K562 (cell line): ENCODE results near the gene PLEKHA8. TPM values are rescaled to one million over a fixed set of nuclear protein-coding genes. Genes with fewer than 3 reads are reported as not detected.

Experiments
- BRF2 ChIP-seq: IDR thresholded peaks from 3 replicates; pipeline ENCODE4 v1.6.1; 2011; ENCODE audit warnings: borderline replicate concordance, mild to moderate bottlenecking; ENCODE audit not compliant: insufficient read length, insufficient read depth
- CEBPZ ChIP-seq: fragments of 150-350 bp; IDR thresholded peaks from 2 replicates; pipeline ENCODE4 v1.6.1; 2014; ENCODE audit warnings: low read depth, mild to moderate bottlenecking, low read length, borderline replicate concordance
- DMBX1 ChIP-seq: fragments of 250-450 bp; sonication (Bioruptor Pico); IDR thresholded peaks from 2 replicates; pipeline ENCODE4 v1.8.0; 2022; ENCODE audit warnings: inconsistent platforms, mild to moderate bottlenecking, moderate library complexity, borderline replicate concordance
- ETV6 ChIP-seq, 3 experiments: fragments of 150-350 bp in 1 of 3; sonication (generic) in 1 of 3; formaldehyde crosslinking in 1 of 3; IDR thresholded peaks; 2 replicates each; pipeline versions ENCODE4 v1.6.1 to v1.8.0; 2014 to 2022; ENCODE audit warnings: borderline replicate concordance in 2 of 3, low read depth in 2 of 3, antibody characterized with exemption in 1 of 3, low read length in 1 of 3, mild to moderate bottlenecking in 1 of 3, missing genetic modification reagents in 1 of 3
- FOS ChIP-seq: IDR thresholded peaks from 3 replicates; pipeline ENCODE4 v1.6.1; 2011; ENCODE audit not compliant: insufficient read length; ENCODE audit errors: extremely low read depth
- FOXJ2 ChIP-seq: fragments of 200-800 bp; sonication (Bioruptor generic); IDR thresholded peaks from 2 replicates; pipeline ENCODE4 v1.6.1; 2016; ENCODE audit warnings: missing genetic modification characterization, missing compliant biosample characterization
- FOXP1 ChIP-seq: sonication (generic); formaldehyde crosslinking; IDR thresholded peaks from 2 replicates; pipeline ENCODE4 v1.8.0; 2022; ENCODE audit warnings: mild to moderate bottlenecking, missing genetic modification reagents
- MEIS2 ChIP-seq: fragments of 450-650 bp; IDR thresholded peaks from 2 replicates; pipeline ENCODE4 v1.6.1; 2014; ENCODE audit warnings: mild to moderate bottlenecking; ENCODE audit not compliant: partially characterized antibody
- NONO ChIP-seq, 2 experiments: fragments of 200-400 bp in 1 of 2; fragments of 450-650 bp in 1 of 2; formaldehyde crosslinking in 1 of 2; IDR thresholded peaks; 2 replicates each; pipeline ENCODE4 v1.6.1; 2017; ENCODE audit warnings: low read depth in 2 of 2, mild to moderate bottlenecking in 2 of 2, moderate library complexity in 2 of 2, low read length in 1 of 2
- PRMT5 ChIP-seq: sonication (generic); formaldehyde crosslinking; IDR thresholded peaks from 2 replicates; pipeline ENCODE4 v1.5.0; 2020; ENCODE audit warnings: missing genetic modification reagents
- STAT5A ChIP-seq: IDR thresholded peaks from 2 replicates; pipeline ENCODE4 v1.6.1; 2012; ENCODE audit warnings: low read length, inconsistent platforms, borderline replicate concordance
- TBP ChIP-seq: optimal IDR thresholded peaks from 2 replicates; pipeline ENCODE3; 2011; ENCODE audit warnings: low read depth, low read length, improper control_type of control experiment
- THRA ChIP-seq: fragments of 450-650 bp; IDR thresholded peaks from 2 replicates; pipeline ENCODE4 v1.6.1; 2017; ENCODE audit warnings: mild to moderate bottlenecking, moderate library complexity
- ZNF143 ChIP-seq: sonication (generic); formaldehyde crosslinking; IDR thresholded peaks from 2 replicates; pipeline ENCODE4 v1.9.0; 2022; ENCODE audit warnings: mild to moderate bottlenecking, missing genetic modification reagents
- polyA plus RNA-seq, 8 experiments: library from polyadenylated mRNA; depleted of rRNA in 4 of 8; stranded (reverse) in 5 of 8; unstranded in 3 of 8; fragments of >200 nt; fragmentation: Nextera tagmentation in 2 of 8; fragmentation: Illumina TruSeq in 1 of 8; extraction: Ambion mirVana in 2 of 8; extraction: Trizol in 1 of 8; gene quantifications; 2 replicates each; pipeline versions ENCODE4 v1.2.1 to v1.2.3, GENCODE V29; 2011 to 2014; ENCODE audit warnings: inconsistent platforms in 1 of 8, missing spikeins in 1 of 8
- total RNA-seq, 7 experiments: library from RNA; depleted of rRNA in 6 of 7; stranded (reverse); fragments of >200 nt in 6 of 7; fragmentation: Illumina TruSeq in 2 of 7; extraction: Trizol in 2 of 7; gene quantifications; 2 replicates each; pipeline versions ENCODE4 v1.2.1 to v1.2.3, GENCODE V29; 2011 to 2021; ENCODE audit warnings: low replicate concordance in 1 of 7
- TF ChIP-seq, protein P1 (sequence below): fragments of 450-650 bp; IDR thresholded peaks from 2 replicates; pipeline ENCODE4 v1.6.1; 2016; ENCODE audit warnings: mild to moderate bottlenecking
- TF ChIP-seq, protein P2 (sequence below): sonication (generic); formaldehyde crosslinking; IDR thresholded peaks from 2 replicates; pipeline ENCODE4 v1.8.0; 2022; ENCODE audit warnings: missing genetic modification reagents, mild to moderate bottlenecking, moderate library complexity, borderline replicate concordance

Gene PLEKHA8
- total and polyA plus RNA-seq, 9 of the 15 experiments (the other 6 are each of a cell fraction or from before 2014, with no cell fraction given), result 3.2 to 16.3 (median 11.8) TPM

GRCh38 chr7:30026229-30027064, 1.8 kb upstream of the PLEKHA8 start, which contains the start of gene FKBP14 (continued):
- TF ChIP-seq FOS (peak; percentile 96), ETV6 (IDR thresholded peaks at IDR 0.05; ENCODE audit: borderline replicate concordance in 1 of 2, low read depth in 2 of 2, low read length in 1 of 2) (no peak), ETV6 (CRISPR knock-in tag; IDR thresholded peaks at IDR 0.05; ENCODE audit: borderline replicate concordance) (no peak), STAT5A (peak; percentile 15; the same call in 1 of the 2 replicates), MEIS2 (peak; percentile 92), FOXJ2 (0 out of 2 replicates have a peak, but pooled peaks have one; percentile 4), ZNF143 (CRISPR knock-in tag) (no peak), TBP (peak; percentile 97), THRA (no peak), FOXP1 (CRISPR knock-in tag) (no peak), DMBX1 (no peak), NONO (IDR thresholded peaks at IDR 0.05; ENCODE audit: low read depth in 2 of 2, low read length in 1 of 2) (no peak), CEBPZ (peak; percentile 34; the same call in 1 of the 2 replicates), BRF2 (no peak), PRMT5 (CRISPR knock-in tag) (no peak)
- TF ChIP-seq, protein P1, sequence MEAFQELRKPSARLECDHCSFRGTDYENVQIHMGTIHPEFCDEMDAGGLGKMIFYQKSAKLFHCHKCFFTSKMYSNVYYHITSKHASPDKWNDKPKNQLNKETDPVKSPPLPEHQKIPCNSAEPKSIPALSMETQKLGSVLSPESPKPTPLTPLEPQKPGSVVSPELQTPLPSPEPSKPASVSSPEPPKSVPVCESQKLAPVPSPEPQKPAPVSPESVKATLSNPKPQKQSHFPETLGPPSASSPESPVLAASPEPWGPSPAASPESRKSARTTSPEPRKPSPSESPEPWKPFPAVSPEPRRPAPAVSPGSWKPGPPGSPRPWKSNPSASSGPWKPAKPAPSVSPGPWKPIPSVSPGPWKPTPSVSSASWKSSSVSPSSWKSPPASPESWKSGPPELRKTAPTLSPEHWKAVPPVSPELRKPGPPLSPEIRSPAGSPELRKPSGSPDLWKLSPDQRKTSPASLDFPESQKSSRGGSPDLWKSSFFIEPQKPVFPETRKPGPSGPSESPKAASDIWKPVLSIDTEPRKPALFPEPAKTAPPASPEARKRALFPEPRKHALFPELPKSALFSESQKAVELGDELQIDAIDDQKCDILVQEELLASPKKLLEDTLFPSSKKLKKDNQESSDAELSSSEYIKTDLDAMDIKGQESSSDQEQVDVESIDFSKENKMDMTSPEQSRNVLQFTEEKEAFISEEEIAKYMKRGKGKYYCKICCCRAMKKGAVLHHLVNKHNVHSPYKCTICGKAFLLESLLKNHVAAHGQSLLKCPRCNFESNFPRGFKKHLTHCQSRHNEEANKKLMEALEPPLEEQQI, result peak; percentile 96
- TF ChIP-seq, protein P2, sequence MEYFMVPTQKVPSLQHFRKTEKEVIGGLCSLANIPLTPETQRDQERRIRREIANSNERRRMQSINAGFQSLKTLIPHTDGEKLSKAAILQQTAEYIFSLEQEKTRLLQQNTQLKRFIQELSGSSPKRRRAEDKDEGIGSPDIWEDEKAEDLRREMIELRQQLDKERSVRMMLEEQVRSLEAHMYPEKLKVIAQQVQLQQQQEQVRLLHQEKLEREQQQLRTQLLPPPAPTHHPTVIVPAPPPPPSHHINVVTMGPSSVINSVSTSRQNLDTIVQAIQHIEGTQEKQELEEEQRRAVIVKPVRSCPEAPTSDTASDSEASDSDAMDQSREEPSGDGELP (CRISPR knock-in tag), result peak; percentile 95
